ENCODE results near the gene TDRD12.
"Not testable (repeated sequence)": the region's sequence is repeated elsewhere in the genome, so short reads cannot be mapped to it uniquely, and the experiment has no call there.

The TDRD12 gene

GRCh38 chr19:32813862-32814425, 94.4 kb downstream of the TDRD12 start:
- peak in 1 of 2 experiments; percentile 15 for DNase-seq

- no peak for DNase-seq
Measured at GRCh38 chr19:32814624-32815023, 95.1 kb downstream of the TDRD12 start.

GRCh38 chr19:32816555-32817099, 97.1 kb downstream of the TDRD12 start:
- no peak for DNase-seq

- no peak for DNase-seq
Measured at GRCh38 chr19:32817569-32818476, 98.3 kb downstream of the TDRD12 start.

GRCh38 chr19:32818536-32818935, 99.0 kb downstream of the TDRD12 start:
- no peak for DNase-seq

GRCh38 chr19:32819419-32820400, 100.1 kb downstream of the TDRD12 start:
- DNase-seq, result no peak

GRCh38 chr19:32822916-32823746, 103.6 kb downstream of the TDRD12 start:
- no peak for DNase-seq

GRCh38 chr19:32823747-32824102, 104.2 kb downstream of the TDRD12 start:
- DNase-seq, result no peak

- DNase-seq, result no peak
Measured at GRCh38 chr19:32824191-32824751, 104.7 kb downstream of the TDRD12 start.

- no peak for DNase-seq
Measured at GRCh38 chr19:32824916-32825608, 105.5 kb downstream of the TDRD12 start.

GRCh38 chr19:32828139-32828538, 108.6 kb downstream of the TDRD12 start:
- DNase-seq, result no peak

- no peak for DNase-seq
Measured at GRCh38 chr19:32828643-32829344, 109.2 kb downstream of the TDRD12 start.

GRCh38 chr19:32829345-32829896, 109.9 kb downstream of the TDRD12 start:
- DNase-seq, result no peak

- DNase-seq, result no peak
Measured at GRCh38 chr19:32830231-32831014, 110.9 kb downstream of the TDRD12 start.

GRCh38 chr19:32831611-32832010, 112.0 kb downstream of the TDRD12 start:
- no peak for DNase-seq

- DNase-seq, result not testable (repeated sequence)
Measured at GRCh38 chr19:32832094-32832493, 112.5 kb downstream of the TDRD12 start.

- DNase-seq, result not testable (repeated sequence)
Measured at GRCh38 chr19:32832825-32833224, 113.3 kb downstream of the TDRD12 start.

- not testable (repeated sequence) for DNase-seq
Measured at GRCh38 chr19:32833388-32833787, 113.8 kb downstream of the TDRD12 start.

GRCh38 chr19:32837531-32837930, 118.0 kb downstream of the TDRD12 start:
- no peak for DNase-seq
